ENCODE data around the gene TRABD2B. TPM values are rescaled to one million over a fixed set of nuclear protein-coding genes. Genes with fewer than 3 reads are reported as not detected.

Gene TRABD2B
- total and polyA plus RNA-seq, 2 of the 13 experiments (the other 11 are each of a cell fraction or from before 2014, with no cell fraction given), result 0.04 TPM; not detected in 1

DNA sequence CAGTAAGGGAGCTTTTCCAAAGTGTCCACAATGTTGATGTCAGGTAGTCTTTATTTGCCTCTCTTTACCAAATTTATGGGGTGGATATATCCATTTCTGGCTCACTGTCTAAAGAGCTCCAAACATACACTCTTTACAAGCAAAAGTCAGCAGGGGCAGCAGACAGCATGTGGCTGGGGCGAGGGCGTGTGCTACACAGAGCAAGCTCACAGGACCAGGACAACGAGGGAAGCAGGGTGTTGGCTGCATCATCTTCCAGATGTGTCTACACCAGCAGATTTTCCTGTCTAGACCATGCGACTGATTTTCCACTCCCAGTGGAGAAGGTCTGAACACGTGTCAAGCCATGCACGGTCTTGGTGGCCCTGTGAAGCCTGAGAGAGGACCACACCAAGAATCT, 123.8 kb downstream of the TRABD2B start:
- ChIA-PET CTCF (ENCODE audit: low intra/inter-chr PET ratio, low total read pairs) (no interaction called here), POLR2A (interaction anchor here (1.1 to 1.6 kb wide), 3 partner anchors 19 to 45 kb away, joined by 4 to 10 read pairs (median 7); no protein-coding TSS in a partner anchor)
- DNase-seq (ENCODE audit: low spot score) (no peak), FAIRE-seq (no peak), ATAC-seq (peak; percentile 16; the same call in 1 of the 3 replicates)
- Histone ChIP-seq H3K4me1 (ENCODE audit: insufficient read depth, low read length) (peaks cover 87% of the 10 kb centered on the region), H3K9me3 (ENCODE audit: low read length) (no peaks in the 10 kb centered on the region), H3K4me2 (ENCODE audit: low read depth, low read length) (no peak overlapping the region), H3K4me3 (replicated peaks in 1 of 3; ENCODE audit: insufficient read depth in 1 of 3, low read depth in 2 of 3, low read length in 3 of 3) (no peak overlapping the region), H3K36me3 (replicated peaks in 1 of 2; ENCODE audit: control insufficient read depth in 1 of 2, insufficient read depth in 2 of 2, low read length in 2 of 2) (no peaks in the 10 kb centered on the region), H3K9ac (ENCODE audit: insufficient read depth, low read depth, low read length) (no peak overlapping the region; the same call in 1 of the 2 replicates), H2AFZ (ENCODE audit: low read length) (no peak overlapping the region), H3K79me2 (ENCODE audit: insufficient read depth, low read length) (no peaks in the 10 kb centered on the region), H3K27ac (ENCODE audit: extremely low read length, insufficient read depth, low read length) (peak overlapping the region; percentile 53), H4K20me1 (ENCODE audit: insufficient read depth, low read length) (no peaks in the 10 kb centered on the region), H3K27me3 (ENCODE audit: control insufficient read depth in 1 of 2, insufficient read depth in 2 of 2, low read length in 2 of 2) (no peaks in the 10 kb centered on the region)
- intact Hi-C loops (cut with micrococcal nuclease; ENCODE audit: unreplicated experiment) (loop anchor here (10.0 kb wide), 1 partner anchor 89 kb away; no protein-coding TSS in a partner anchor), in situ Hi-C loops (cut with HindIII; ENCODE audit: extremely low pct_ligation_motif_present, low pct_unique_long_range_greater_than_20kb) (no loop called here)
- BruUV-seq (replicated peaks), result no TSS peak
- 80% methylated on average over 6 of the region's 6 CpGs for WGBS (ENCODE audit: low lambda C conversion rate)
- TF ChIP-seq ZNF687 (CRISPR knock-in tag; IDR thresholded peaks at IDR 0.05), result peak; percentile 78
- TF ChIP-seq PAXIP1 (CRISPR knock-in tag; conservative IDR thresholded peaks at IDR 0.05), result 0 out of 2 replicates have a peak, but pooled peaks have one; percentile 6
- TF ChIP-seq MAX (IDR thresholded peaks at IDR 0.05), result peak; percentile 59; the same call in 1 of the 2 replicates
- TF ChIP-seq ZBTB3 (CRISPR knock-in tag; IDR thresholded peaks at IDR 0.05; ENCODE audit: borderline replicate concordance, low read depth), result no peak
- TF ChIP-seq ZNF850 (CRISPR knock-in tag; conservative IDR thresholded peaks at IDR 0.05), result no peak
- no peak for TF ChIP-seq RBM39 (IDR thresholded peaks at IDR 0.05; ENCODE audit: low read depth, low read length, poor library complexity, severe bottlenecking)
